HL-60 (cell line): ENCODE data around the gene RAB34.

Source experiments
- CTCF ChIP-seq: IDR thresholded peaks from one replicate; pipeline ENCODE4 v1.5.1; 2011; ENCODE audit warnings: low read length, control low read depth, inconsistent platforms; ENCODE audit not compliant: insufficient read depth
- GABPA ChIP-seq: IDR thresholded peaks from 2 replicates; pipeline ENCODE4 v1.6.1; 2012; ENCODE audit warnings: low read depth
- POLR2AphosphoS5 ChIP-seq: IDR thresholded peaks from 2 replicates; pipeline ENCODE4 v1.6.1; 2012; ENCODE audit warnings: low read depth
- REST ChIP-seq: IDR thresholded peaks from 2 replicates; pipeline ENCODE4 v1.6.1; 2012; ENCODE audit warnings: low read depth; ENCODE audit not compliant: insufficient replicate concordance
- SPI1 ChIP-seq: IDR thresholded peaks from 2 replicates; pipeline ENCODE4 v1.6.1; 2012; ENCODE audit warnings: low read depth, mild to moderate bottlenecking, borderline replicate concordance

GRCh38 chr17:28741358-28742349 lies 24.0 kb upstream of the RAB34 start:
- TF ChIP-seq CTCF (no peak), POLR2AphosphoS5 (peak; percentile 96), SPI1 (peak; percentile 85), GABPA (no peak), REST (no peak)
